Keratinocyte (primary cell): ENCODE results near the gene RTN1.

Experiments used
- EZH2 ChIP-seq: IDR thresholded peaks from one replicate; pipeline ENCODE4 v1.6.1; 2012; ENCODE audit warnings: inconsistent platforms, mild to moderate bottlenecking, low read length, moderate library complexity
- TF ChIP-seq, protein P1 (sequence below), 3 experiments: IDR thresholded peaks in 1 of 3; conservative IDR thresholded peaks in 1 of 3; optimal IDR thresholded peaks in 1 of 3; 2 replicates in 2 of 3; 3 replicates in 1 of 3; pipeline versions ENCODE3 to v1.5.1; 2011; ENCODE audit warnings: low read length in 3 of 3, mild to moderate bottlenecking in 3 of 3, moderate library complexity in 2 of 3, control low read depth in 1 of 3, inconsistent platforms in 1 of 3; ENCODE audit not compliant: insufficient read depth in 2 of 3; ENCODE audit errors: extremely low read depth in 1 of 3

DNA sequence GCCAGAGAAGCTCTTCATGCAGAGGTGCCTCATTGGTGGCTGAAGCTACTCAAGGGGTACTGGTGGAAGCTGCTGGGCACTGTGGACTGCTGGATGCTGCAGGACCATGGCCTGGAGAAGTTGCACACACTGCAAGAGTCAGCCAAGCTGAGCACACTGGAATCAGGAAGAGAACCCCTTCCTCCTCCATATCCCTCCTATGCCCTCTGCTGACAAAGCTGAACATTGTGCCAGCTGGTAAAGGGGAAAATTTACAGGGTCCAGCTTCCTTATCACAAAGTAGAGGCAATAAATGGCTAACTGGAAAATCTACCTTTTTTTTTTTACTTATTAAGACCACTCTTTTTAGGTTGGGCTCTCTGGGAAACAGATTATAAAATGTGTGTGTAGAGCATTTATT, 300.5 kb downstream of the RTN1 start:
- TF ChIP-seq, protein P1, sequence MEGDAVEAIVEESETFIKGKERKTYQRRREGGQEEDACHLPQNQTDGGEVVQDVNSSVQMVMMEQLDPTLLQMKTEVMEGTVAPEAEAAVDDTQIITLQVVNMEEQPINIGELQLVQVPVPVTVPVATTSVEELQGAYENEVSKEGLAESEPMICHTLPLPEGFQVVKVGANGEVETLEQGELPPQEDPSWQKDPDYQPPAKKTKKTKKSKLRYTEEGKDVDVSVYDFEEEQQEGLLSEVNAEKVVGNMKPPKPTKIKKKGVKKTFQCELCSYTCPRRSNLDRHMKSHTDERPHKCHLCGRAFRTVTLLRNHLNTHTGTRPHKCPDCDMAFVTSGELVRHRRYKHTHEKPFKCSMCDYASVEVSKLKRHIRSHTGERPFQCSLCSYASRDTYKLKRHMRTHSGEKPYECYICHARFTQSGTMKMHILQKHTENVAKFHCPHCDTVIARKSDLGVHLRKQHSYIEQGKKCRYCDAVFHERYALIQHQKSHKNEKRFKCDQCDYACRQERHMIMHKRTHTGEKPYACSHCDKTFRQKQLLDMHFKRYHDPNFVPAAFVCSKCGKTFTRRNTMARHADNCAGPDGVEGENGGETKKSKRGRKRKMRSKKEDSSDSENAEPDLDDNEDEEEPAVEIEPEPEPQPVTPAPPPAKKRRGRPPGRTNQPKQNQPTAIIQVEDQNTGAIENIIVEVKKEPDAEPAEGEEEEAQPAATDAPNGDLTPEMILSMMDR (optimal IDR thresholded peaks at IDR 0.05 in 1 of 3, IDR thresholded peaks at IDR 0.05 in 1 of 3, conservative IDR thresholded peaks at IDR 0.05 in 1 of 3; ENCODE audit: extremely low read depth in 1 of 3, insufficient read depth in 2 of 3, low read length in 3 of 3) = peak in 2 of 3 experiments; percentile 13 to 42
- TF ChIP-seq EZH2 = no peak
